GM12878 (cell line): ENCODE data around the gene CRTAP.

Source experiments
- CBFB ChIP-seq: IDR thresholded peaks from 2 replicates; pipeline ENCODE4 v1.6.1; 2016; ENCODE audit warnings: antibody characterized with exemption, low read depth
- MXI1 ChIP-seq: fragments of 150-350 bp; IDR thresholded peaks from 2 replicates; pipeline ENCODE4 v1.6.1; 2011; ENCODE audit warnings: low read depth, mild to moderate bottlenecking, inconsistent platforms, low read length, improper control_type of control experiment
- RAD21 ChIP-seq: IDR thresholded peaks from 2 replicates; pipeline ENCODE4 v1.6.1; 2011; ENCODE audit warnings: mild to moderate bottlenecking, low read depth, low read length, moderate library complexity; ENCODE audit not compliant: insufficient read depth
- ZNF384 ChIP-seq: IDR thresholded peaks from 2 replicates; pipeline ENCODE4 v1.6.1; 2012; ENCODE audit warnings: low read depth, mild to moderate bottlenecking, low read length, improper control_type of control experiment, borderline replicate concordance
- TF ChIP-seq, protein P1 (sequence below): IDR thresholded peaks from 2 replicates; pipeline ENCODE4 v1.6.1; 2012; ENCODE audit warnings: mild to moderate bottlenecking, low read depth, low read length
- TF ChIP-seq, protein P2 (sequence below): fragments of 450-650 bp; IDR thresholded peaks from 2 replicates; pipeline ENCODE4 v1.6.1; 2017; ENCODE audit warnings: mild to moderate bottlenecking, low read depth, inconsistent platforms; ENCODE audit not compliant: poor library complexity, severe bottlenecking
- TF ChIP-seq, protein P3 (sequence below): fragments of 450-650 bp; IDR thresholded peaks from 2 replicates; pipeline ENCODE4 v1.6.1; 2018; ENCODE audit warnings: mild to moderate bottlenecking, low read depth, moderate library complexity; ENCODE audit not compliant: partially characterized antibody
- TF ChIP-seq, protein P4 (sequence below), 3 experiments: IDR thresholded peaks in 2 of 3; conservative IDR thresholded peaks in 1 of 3; 2 replicates each; pipeline ENCODE4 v1.5.1; 2011; ENCODE audit warnings: low read depth in 3 of 3, low read length in 3 of 3, mild to moderate bottlenecking in 3 of 3, control low read depth in 2 of 3, moderate library complexity in 2 of 3, inconsistent platforms in 1 of 3, mixed read lengths in 1 of 3; ENCODE audit not compliant: control insufficient read depth in 2 of 3, insufficient read depth in 1 of 3; ENCODE audit errors: extremely low read depth in 1 of 3

DNA sequence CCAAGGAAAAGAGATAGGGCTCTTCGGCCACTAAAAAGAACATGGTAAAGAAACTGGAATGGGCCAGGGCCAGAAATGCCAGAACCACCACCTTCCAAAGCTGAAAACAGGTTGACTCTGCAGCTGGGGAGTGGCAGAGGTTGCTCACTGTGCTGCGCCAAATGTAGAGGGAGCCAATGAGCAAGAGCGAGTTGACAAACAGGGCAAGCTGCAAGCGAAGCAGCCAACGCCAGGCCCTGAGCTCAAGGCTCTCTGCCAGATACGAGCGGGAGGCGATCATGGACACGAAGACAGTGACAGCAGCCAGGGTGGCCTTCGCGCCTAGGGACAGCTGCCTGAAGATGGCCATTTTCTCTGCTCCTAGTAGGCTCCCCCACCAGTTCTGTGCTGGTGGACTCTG is 20.0 kb upstream of the CRTAP start:
- TF ChIP-seq, protein P1, sequence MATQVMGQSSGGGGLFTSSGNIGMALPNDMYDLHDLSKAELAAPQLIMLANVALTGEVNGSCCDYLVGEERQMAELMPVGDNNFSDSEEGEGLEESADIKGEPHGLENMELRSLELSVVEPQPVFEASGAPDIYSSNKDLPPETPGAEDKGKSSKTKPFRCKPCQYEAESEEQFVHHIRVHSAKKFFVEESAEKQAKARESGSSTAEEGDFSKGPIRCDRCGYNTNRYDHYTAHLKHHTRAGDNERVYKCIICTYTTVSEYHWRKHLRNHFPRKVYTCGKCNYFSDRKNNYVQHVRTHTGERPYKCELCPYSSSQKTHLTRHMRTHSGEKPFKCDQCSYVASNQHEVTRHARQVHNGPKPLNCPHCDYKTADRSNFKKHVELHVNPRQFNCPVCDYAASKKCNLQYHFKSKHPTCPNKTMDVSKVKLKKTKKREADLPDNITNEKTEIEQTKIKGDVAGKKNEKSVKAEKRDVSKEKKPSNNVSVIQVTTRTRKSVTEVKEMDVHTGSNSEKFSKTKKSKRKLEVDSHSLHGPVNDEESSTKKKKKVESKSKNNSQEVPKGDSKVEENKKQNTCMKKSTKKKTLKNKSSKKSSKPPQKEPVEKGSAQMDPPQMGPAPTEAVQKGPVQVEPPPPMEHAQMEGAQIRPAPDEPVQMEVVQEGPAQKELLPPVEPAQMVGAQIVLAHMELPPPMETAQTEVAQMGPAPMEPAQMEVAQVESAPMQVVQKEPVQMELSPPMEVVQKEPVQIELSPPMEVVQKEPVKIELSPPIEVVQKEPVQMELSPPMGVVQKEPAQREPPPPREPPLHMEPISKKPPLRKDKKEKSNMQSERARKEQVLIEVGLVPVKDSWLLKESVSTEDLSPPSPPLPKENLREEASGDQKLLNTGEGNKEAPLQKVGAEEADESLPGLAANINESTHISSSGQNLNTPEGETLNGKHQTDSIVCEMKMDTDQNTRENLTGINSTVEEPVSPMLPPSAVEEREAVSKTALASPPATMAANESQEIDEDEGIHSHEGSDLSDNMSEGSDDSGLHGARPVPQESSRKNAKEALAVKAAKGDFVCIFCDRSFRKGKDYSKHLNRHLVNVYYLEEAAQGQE = no peak
- TF ChIP-seq RAD21 = no peak
- no peak for TF ChIP-seq MXI1
- TF ChIP-seq ZNF384 = no peak
- TF ChIP-seq, protein P2, sequence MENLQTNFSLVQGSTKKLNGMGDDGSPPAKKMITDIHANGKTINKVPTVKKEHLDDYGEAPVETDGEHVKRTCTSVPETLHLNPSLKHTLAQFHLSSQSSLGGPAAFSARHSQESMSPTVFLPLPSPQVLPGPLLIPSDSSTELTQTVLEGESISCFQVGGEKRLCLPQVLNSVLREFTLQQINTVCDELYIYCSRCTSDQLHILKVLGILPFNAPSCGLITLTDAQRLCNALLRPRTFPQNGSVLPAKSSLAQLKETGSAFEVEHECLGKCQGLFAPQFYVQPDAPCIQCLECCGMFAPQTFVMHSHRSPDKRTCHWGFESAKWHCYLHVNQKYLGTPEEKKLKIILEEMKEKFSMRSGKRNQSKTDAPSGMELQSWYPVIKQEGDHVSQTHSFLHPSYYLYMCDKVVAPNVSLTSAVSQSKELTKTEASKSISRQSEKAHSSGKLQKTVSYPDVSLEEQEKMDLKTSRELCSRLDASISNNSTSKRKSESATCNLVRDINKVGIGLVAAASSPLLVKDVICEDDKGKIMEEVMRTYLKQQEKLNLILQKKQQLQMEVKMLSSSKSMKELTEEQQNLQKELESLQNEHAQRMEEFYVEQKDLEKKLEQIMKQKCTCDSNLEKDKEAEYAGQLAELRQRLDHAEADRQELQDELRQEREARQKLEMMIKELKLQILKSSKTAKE = no peak
- no peak for TF ChIP-seq CBFB
- TF ChIP-seq, protein P3, sequence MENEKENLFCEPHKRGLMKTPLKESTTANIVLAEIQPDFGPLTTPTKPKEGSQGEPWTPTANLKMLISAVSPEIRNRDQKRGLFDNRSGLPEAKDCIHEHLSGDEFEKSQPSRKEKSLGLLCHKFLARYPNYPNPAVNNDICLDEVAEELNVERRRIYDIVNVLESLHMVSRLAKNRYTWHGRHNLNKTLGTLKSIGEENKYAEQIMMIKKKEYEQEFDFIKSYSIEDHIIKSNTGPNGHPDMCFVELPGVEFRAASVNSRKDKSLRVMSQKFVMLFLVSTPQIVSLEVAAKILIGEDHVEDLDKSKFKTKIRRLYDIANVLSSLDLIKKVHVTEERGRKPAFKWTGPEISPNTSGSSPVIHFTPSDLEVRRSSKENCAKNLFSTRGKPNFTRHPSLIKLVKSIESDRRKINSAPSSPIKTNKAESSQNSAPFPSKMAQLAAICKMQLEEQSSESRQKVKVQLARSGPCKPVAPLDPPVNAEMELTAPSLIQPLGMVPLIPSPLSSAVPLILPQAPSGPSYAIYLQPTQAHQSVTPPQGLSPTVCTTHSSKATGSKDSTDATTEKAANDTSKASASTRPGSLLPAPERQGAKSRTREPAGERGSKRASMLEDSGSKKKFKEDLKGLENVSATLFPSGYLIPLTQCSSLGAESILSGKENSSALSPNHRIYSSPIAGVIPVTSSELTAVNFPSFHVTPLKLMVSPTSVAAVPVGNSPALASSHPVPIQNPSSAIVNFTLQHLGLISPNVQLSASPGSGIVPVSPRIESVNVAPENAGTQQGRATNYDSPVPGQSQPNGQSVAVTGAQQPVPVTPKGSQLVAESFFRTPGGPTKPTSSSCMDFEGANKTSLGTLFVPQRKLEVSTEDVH = no peak
- TF ChIP-seq, protein P4, sequence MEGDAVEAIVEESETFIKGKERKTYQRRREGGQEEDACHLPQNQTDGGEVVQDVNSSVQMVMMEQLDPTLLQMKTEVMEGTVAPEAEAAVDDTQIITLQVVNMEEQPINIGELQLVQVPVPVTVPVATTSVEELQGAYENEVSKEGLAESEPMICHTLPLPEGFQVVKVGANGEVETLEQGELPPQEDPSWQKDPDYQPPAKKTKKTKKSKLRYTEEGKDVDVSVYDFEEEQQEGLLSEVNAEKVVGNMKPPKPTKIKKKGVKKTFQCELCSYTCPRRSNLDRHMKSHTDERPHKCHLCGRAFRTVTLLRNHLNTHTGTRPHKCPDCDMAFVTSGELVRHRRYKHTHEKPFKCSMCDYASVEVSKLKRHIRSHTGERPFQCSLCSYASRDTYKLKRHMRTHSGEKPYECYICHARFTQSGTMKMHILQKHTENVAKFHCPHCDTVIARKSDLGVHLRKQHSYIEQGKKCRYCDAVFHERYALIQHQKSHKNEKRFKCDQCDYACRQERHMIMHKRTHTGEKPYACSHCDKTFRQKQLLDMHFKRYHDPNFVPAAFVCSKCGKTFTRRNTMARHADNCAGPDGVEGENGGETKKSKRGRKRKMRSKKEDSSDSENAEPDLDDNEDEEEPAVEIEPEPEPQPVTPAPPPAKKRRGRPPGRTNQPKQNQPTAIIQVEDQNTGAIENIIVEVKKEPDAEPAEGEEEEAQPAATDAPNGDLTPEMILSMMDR (IDR thresholded peaks at IDR 0.05 in 2 of 3, conservative IDR thresholded peaks at IDR 0.05 in 1 of 3; ENCODE audit: control insufficient read depth in 2 of 3, extremely low read depth in 1 of 3, insufficient read depth in 1 of 3, low read depth in 3 of 3, low read length in 3 of 3) = no peak
